LNCAP (cell line): ENCODE data around the gene HASPIN.

Experiments
- TF ChIP-seq, protein P1 (sequence below): fragments of 450-650 bp; IDR thresholded peaks from 2 replicates; pipeline ENCODE4 v1.5.1; 2017; ENCODE audit warnings: mild to moderate bottlenecking

Gene HASPIN

DNA sequence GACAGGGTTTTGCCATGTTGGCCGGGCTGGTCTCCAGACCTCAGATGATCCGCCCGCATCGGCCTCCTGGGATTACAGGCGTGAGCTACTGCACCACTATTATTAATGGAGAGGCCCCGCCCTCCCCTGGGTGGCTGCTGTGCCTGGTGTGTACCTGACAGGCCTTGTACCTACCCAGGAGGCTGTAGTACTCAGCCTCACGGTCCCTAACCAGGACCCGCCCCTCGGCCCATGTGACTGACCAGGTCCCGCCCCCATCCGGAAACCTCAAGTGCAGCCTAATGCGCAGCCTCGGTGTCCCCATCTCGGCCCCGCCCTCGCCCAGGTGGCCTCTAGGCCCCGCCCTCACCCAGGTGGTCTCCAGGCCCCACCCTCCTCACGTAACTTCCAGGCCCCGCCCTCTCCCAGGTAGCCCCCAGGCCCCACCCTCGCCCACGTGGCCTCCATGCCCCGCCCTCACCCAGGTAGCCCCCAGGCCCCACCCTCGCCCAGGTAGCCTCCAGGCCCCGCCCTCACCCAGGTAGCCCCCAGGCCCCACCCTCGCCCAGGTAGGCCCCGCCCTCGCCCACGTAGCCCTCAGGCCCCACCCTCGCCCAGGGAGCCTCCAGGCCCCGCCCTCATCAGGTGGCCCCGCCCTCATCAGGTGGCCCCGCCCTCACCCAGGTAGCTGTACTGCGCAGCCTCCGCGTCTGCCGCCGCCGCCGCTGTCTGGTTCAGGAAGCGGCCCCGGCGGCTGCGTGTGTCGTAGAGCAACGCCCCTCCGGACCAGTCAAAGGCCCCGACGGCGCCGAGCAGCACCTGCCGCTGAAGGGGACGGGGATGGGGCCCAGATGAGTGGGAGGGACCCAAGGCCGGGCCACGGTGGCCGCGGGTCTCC lies 31.0 kb downstream of the HASPIN start:
- TF ChIP-seq, protein P1, sequence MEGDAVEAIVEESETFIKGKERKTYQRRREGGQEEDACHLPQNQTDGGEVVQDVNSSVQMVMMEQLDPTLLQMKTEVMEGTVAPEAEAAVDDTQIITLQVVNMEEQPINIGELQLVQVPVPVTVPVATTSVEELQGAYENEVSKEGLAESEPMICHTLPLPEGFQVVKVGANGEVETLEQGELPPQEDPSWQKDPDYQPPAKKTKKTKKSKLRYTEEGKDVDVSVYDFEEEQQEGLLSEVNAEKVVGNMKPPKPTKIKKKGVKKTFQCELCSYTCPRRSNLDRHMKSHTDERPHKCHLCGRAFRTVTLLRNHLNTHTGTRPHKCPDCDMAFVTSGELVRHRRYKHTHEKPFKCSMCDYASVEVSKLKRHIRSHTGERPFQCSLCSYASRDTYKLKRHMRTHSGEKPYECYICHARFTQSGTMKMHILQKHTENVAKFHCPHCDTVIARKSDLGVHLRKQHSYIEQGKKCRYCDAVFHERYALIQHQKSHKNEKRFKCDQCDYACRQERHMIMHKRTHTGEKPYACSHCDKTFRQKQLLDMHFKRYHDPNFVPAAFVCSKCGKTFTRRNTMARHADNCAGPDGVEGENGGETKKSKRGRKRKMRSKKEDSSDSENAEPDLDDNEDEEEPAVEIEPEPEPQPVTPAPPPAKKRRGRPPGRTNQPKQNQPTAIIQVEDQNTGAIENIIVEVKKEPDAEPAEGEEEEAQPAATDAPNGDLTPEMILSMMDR = no peak

DNA sequence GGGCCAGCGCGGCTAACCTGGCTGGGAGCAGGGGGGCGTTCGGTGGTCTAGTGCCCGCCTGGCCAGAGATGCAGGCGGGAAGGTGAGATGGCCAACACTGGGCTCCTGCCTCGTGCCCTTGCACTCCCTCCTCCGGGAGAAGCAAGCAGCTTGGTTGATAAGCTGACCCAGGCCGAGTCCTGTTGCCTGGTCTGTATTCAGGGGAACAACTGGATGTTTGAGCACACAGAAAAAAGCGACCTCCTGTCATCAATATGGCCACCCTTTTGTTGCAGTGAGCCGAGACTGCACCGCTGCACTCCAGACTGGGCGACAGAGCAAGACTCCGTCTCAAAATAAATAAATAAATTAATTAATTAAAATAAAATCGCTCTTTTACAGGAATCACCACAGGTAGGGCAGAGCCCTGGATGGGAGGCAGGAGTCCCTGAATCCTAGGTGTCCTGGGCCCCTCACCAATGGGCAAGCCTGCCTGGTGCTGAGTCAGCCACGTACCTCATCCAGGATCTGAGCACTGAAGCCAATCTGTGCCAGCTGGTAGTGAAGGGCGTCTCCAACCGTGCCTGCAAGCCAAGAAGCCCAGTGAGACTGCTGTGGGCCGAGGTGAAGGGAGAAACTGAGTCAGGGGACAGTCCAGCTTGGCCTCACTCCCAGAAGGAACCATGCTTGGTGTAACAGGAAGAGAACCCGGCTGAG lies 31.8 kb downstream of the HASPIN start:
- TF ChIP-seq, protein P1 = no peak

DNA sequence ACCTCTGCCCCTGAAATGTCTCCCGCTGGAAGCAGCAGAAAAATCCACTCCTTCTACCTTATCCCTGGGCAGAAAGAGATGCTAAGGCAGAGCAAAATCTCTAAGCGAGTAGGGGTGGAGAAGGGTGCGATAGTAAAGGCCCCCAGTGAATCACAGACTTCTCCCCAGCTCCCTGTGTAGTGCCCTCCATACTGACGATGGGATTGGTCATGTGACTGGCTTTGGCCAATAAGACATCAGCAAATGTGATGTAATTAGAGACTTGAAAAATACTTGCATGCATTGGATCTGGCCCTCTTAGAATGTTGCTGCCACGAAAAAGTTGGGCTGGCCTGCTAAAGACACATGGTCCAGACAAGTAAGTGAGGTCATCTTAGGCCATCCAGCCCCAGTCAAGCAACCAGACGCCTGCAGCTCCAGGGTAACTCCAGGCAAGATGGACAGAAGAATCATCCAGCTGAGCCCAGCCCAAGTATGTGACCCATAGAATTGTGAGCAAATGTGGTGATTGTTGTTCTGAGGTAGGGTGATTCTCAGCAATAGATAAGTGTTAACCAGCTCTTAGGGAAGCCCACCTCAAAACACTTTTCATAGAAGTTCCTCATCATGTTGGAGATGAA lies 36.0 kb downstream of the HASPIN start:
- TF ChIP-seq, protein P1 = no peak

DNA sequence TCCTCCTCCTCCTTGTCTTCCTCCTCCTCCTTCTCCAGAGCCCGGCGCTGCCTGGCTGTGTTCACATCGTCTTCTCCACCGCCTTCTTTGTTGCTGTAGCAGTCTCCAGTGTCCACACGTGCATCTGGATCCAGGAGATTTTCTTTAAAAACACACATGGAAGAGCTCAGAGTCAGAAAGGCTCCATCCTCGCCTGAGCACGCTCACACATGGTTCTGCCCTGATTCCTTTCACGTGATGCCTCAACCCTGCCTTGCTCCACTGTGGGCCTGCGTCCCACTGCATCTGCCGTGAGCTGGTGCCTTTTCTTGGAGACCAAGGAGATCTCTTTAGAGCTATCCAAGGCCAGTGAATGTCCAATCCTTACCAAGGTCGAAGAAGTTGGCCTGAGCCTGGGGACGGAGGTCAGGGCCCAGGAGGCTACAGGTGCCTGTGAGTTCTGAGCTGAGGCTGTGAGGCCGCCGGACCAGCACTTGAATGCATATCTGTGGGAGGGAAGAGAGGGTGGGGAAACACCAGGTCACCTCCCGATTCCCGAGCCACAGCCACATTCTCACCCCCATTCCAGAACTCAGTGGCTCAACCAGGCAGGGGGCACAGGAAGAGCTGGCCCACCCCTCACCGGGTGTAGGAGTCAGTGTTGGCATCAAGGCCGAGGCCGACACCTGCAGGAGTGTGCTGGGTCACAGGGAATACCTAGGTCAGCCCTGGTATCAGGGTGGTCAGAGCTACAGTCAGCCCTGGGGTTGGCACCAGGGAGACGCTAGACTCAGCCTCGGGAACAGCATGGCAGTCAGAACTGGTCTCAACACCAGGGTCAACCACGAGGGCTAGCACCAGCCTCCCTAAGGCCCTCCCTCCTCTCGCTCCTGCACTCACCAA lies 37.6 kb downstream of the HASPIN start:
- TF ChIP-seq, protein P1 = no peak

DNA sequence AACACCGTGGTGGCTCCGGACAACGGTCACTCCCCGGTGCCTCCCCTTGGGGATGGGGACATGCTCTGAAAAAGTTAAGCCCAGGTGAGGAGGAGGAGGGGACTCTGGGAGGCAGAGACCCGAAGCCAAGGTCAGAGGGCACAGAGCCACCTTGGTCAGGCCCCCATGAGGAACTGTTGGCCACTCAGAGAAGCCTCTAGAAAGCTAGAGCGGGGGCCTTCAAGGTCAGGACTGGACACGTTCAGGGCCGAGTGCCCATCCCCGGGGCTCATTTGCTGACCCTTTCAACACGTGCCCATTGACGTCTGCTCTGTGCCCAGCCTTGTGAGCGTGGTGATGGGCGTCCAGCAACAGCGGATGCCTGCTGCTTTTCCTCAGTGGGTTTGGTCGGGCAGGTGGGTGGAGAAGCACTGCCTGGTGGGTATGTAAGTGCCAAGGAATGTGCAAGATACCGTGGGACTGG lies 38.2 kb downstream of the HASPIN start:
- TF ChIP-seq, protein P1 = no peak

DNA sequence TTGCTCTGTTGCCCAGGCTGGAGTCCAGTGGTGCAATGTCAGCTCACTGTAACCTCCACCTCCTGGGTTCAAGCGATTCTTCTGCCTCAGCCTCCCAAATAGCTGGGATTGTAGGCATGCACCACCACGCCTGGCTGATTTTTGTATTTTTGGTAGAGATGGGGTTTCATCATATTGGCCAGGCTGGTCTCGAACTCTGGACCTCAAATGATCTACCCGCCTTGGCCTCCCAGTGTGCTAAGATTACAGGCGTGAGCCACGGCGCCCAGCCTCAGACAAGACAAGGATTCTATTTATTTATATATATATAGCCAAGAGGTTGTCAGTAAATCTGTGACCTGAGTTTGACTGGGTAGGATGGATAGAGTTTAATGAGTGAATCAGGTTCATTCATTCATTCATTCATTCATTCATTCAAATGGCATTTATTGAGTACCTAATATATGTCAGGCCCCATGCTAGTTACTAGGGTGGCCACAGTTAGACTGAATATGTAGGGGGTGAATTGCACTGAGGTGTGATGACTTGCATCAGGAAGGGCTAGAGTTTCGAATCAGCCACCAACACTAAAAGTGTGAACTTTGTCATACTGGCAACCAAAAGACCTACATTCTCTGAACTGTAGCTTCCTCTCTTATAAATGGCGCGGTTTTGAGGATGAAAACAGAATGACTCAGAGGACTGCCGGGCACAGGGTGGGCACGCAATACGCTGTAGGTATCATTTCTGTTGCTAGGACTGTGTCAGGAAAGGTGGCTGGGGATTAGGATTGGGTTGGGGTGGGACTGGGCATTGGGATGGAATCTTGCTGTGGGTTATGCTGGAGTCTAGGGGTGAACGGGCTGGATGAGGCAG lies 39.4 kb downstream of the HASPIN start:
- TF ChIP-seq, protein P1 = no peak
